ENCODE results near the gene RFTN2.
"Not testable (repeated sequence)": the region's sequence is repeated elsewhere in the genome, so short reads cannot be mapped to it uniquely, and the experiment has no call there.

RFTN2 gene

DNA sequence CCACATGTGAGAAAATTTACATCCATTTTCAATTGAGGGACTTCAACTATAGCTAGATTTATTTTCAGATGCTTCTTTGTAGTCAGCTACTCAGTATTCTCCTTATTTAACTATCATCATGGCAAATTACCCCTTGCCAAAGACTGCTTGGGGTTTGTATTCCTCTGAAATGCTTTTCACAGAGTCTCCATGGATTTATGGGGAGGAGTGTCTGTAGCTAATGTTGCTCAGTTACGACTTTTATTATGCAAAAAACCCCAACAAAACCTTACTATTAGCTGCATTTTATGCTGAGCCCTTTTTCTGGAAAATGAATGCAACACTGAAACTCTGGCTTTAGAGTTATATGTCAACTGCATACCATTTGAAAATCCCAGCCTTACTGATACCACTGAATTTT, 78.6 kb downstream of the RFTN2 start:
- Histone ChIP-seq H3K27me3 (ENCODE audit: insufficient read depth, poor library complexity, severe bottlenecking) (no peaks in the 10 kb centered on the region), H3K4me3 (replicated peaks; ENCODE audit: insufficient read depth, low read length) (no peak overlapping the region), H3K27ac (replicated peaks) (no peak overlapping the region)
- no peak for DNase-seq (ENCODE audit: low read depth in 1 of 2, low spot score in 1 of 2)
- TF ChIP-seq, protein P1, sequence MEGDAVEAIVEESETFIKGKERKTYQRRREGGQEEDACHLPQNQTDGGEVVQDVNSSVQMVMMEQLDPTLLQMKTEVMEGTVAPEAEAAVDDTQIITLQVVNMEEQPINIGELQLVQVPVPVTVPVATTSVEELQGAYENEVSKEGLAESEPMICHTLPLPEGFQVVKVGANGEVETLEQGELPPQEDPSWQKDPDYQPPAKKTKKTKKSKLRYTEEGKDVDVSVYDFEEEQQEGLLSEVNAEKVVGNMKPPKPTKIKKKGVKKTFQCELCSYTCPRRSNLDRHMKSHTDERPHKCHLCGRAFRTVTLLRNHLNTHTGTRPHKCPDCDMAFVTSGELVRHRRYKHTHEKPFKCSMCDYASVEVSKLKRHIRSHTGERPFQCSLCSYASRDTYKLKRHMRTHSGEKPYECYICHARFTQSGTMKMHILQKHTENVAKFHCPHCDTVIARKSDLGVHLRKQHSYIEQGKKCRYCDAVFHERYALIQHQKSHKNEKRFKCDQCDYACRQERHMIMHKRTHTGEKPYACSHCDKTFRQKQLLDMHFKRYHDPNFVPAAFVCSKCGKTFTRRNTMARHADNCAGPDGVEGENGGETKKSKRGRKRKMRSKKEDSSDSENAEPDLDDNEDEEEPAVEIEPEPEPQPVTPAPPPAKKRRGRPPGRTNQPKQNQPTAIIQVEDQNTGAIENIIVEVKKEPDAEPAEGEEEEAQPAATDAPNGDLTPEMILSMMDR (IDR thresholded peaks at IDR 0.05; ENCODE audit: insufficient read depth, low read length), result no peak
- TF ChIP-seq POLR2AphosphoS5 (IDR thresholded peaks at IDR 0.05; ENCODE audit: low read depth) (no peak), GABPA (IDR thresholded peaks at IDR 0.05; ENCODE audit: low read depth) (no peak), SPI1 (IDR thresholded peaks at IDR 0.05; ENCODE audit: borderline replicate concordance, low read depth) (no peak)
- TF ChIP-seq, protein P2, sequence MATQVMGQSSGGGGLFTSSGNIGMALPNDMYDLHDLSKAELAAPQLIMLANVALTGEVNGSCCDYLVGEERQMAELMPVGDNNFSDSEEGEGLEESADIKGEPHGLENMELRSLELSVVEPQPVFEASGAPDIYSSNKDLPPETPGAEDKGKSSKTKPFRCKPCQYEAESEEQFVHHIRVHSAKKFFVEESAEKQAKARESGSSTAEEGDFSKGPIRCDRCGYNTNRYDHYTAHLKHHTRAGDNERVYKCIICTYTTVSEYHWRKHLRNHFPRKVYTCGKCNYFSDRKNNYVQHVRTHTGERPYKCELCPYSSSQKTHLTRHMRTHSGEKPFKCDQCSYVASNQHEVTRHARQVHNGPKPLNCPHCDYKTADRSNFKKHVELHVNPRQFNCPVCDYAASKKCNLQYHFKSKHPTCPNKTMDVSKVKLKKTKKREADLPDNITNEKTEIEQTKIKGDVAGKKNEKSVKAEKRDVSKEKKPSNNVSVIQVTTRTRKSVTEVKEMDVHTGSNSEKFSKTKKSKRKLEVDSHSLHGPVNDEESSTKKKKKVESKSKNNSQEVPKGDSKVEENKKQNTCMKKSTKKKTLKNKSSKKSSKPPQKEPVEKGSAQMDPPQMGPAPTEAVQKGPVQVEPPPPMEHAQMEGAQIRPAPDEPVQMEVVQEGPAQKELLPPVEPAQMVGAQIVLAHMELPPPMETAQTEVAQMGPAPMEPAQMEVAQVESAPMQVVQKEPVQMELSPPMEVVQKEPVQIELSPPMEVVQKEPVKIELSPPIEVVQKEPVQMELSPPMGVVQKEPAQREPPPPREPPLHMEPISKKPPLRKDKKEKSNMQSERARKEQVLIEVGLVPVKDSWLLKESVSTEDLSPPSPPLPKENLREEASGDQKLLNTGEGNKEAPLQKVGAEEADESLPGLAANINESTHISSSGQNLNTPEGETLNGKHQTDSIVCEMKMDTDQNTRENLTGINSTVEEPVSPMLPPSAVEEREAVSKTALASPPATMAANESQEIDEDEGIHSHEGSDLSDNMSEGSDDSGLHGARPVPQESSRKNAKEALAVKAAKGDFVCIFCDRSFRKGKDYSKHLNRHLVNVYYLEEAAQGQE (IDR thresholded peaks at IDR 0.05; ENCODE audit: insufficient replicate concordance, low read depth), result no peak

DNA sequence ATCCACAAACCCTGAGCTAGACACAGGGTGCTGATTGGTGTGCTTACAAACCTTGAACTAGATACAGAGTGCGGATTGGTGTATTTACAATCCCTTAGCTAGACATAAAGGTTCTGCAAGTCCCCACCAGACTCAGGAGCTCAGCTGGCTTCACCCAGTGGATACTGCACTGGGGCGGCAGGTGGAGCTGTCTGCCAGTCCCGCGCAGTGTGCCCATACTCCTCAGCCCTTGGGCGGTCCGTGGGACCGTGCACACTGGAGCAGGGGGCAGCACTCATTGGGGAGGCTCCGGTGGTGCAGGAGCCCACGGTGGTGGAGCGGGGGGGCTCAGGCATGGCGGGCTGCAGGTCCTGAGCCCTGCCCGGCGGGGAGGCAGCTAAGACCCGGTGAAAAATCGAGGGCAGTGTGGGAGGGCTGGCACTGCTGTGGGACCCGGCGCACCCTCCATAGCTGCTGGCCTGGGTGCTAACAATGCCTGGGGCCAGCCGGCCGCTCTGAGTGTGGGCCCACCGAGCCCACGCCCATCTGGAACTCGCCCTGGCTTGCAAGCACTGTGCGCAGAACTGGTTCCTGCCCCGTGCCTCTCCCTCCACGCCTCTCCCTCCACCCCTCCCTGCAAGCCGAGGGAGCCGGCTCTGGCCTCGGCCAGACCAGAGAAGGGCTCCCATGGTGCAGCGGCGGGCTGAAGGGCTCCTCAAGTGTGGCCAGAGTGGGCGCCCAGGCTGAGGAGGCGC, 83.9 kb downstream of the RFTN2 start:
- no peak for DNase-seq (ENCODE audit: low read depth in 1 of 2, low spot score in 1 of 2)
- H3K4me3 ChIP-seq (replicated peaks; ENCODE audit: insufficient read depth, low read length), result no peak overlapping the region
- no peak for TF ChIP-seq SPI1 (IDR thresholded peaks at IDR 0.05; ENCODE audit: borderline replicate concordance, low read depth)
- TF ChIP-seq, protein P2 (IDR thresholded peaks at IDR 0.05; ENCODE audit: insufficient replicate concordance, low read depth), result no peak
- TF ChIP-seq, protein P1 (IDR thresholded peaks at IDR 0.05; ENCODE audit: insufficient read depth, low read length), result no peak
- TF ChIP-seq POLR2AphosphoS5 (IDR thresholded peaks at IDR 0.05; ENCODE audit: low read depth), result no peak
- TF ChIP-seq GABPA (IDR thresholded peaks at IDR 0.05; ENCODE audit: low read depth), result no peak

DNA sequence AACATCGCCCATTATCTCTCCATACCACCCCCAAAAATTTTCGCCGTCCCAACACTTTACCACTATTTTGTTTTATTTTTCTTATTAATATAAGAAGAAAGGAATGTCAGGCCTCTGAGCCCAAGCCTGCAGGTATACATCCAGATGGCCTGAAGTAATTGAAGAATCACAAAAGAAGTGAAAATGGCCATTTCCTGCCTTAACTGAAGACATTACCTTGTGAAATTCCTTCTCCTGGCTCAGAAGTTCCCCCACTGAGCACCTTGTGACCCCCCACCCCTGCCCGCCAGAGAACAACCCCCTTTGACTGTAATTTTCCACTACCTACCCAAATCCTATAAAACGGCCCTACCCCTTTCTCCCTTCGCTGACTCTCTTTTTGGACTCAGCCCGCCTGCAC, 88.1 kb downstream of the RFTN2 start:
- not testable (repeated sequence) for H3K27me3 ChIP-seq (ENCODE audit: insufficient read depth, poor library complexity, severe bottlenecking); H3K4me3 ChIP-seq (replicated peaks; ENCODE audit: insufficient read depth, low read length); H3K27ac ChIP-seq (replicated peaks); DNase-seq (ENCODE audit: low read depth in 1 of 2, low spot score in 1 of 2)

More for the DNA sequence above, 83.9 kb downstream of the RFTN2 start:
- H3K27me3 ChIP-seq (ENCODE audit: insufficient read depth, poor library complexity, severe bottlenecking), result no peaks in the 10 kb centered on the region
- H3K27ac ChIP-seq (replicated peaks), result no peak overlapping the region

DNA sequence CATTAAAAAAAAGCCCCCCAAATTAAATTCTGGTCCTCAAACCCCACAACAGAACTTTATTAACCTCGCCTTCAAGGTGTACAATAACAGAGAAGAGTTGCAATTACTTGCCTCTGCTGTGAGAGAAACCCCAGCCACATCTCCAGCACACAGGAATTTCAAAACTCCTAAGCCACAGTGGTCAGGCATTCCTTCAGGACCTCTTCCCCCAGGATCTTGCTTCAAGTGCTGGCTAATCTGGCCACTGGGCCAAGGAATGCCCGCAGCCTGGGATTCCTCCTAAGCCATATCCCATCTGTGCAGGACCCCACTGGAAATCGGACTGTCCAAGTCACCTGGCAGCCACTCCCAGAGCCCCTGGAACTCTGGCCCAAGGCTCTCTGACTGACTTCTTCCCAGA, 95.2 kb downstream of the RFTN2 start:
- H3K27ac ChIP-seq (replicated peaks); DNase-seq (ENCODE audit: low read depth in 1 of 2, low spot score in 1 of 2); H3K27me3 ChIP-seq (ENCODE audit: insufficient read depth, poor library complexity, severe bottlenecking); H3K4me3 ChIP-seq (replicated peaks; ENCODE audit: insufficient read depth, low read length): not testable (repeated sequence)

DNA sequence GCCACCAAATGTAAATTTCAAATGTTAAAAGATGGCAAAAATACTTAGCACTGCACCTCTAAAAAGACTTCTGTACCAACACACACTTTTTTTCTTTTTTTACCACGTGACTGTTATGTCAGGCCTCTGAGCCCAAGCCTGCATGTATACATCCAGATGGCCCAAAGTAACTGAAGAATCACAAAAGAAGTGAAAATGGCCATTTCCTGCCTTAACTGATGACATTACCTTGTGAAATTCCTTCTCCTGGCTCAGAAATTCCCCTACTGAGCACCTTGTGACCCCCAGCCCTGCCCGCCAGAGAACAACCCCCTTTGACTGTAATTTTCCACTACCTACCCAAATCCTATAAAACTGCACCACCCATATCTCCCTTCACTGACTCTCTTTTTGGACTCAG, 97.1 kb downstream of the RFTN2 start:
- not testable (repeated sequence) for H3K27ac ChIP-seq (replicated peaks); H3K27me3 ChIP-seq (ENCODE audit: insufficient read depth, poor library complexity, severe bottlenecking); DNase-seq (ENCODE audit: low read depth in 1 of 2, low spot score in 1 of 2); H3K4me3 ChIP-seq (replicated peaks; ENCODE audit: insufficient read depth, low read length)
